KOPT-K1 (cell line): Measurements from ENCODE around the gene TSHZ3.

ENCODE experiments used
- H3K27ac ChIP-seq: fragments of 200-600 bp; sonication (generic); 2 replicates; pipeline ENCODE4 v1.5.1; 2016; ENCODE audit warnings: antibody characterized with exemption, mild to moderate bottlenecking, low read depth, low read length; ENCODE audit not compliant: poor library complexity, severe bottlenecking
- H3K36me3 ChIP-seq: fragments of 200-600 bp; sonication (generic); 2 replicates; pipeline ENCODE4 v1.5.1; 2017; ENCODE audit warnings: antibody characterized with exemption, mild to moderate bottlenecking, low read length, moderate library complexity; ENCODE audit not compliant: insufficient read depth
- H3K9me3 ChIP-seq: fragments of 200-600 bp; sonication (generic); 2 replicates; pipeline ENCODE4 v1.5.1; 2017; ENCODE audit warnings: antibody characterized with exemption, low read length, mild to moderate bottlenecking; ENCODE audit not compliant: insufficient read depth, poor library complexity, severe bottlenecking

TSHZ3 gene

GRCh38 chr19:31280287-31281006, 68.8 kb downstream of the TSHZ3 start:
- Histone ChIP-seq H3K9me3 (no peaks in the 10 kb centered on the region), H3K36me3 (no peaks in the 10 kb centered on the region), H3K27ac (no peak overlapping the region)

DNA sequence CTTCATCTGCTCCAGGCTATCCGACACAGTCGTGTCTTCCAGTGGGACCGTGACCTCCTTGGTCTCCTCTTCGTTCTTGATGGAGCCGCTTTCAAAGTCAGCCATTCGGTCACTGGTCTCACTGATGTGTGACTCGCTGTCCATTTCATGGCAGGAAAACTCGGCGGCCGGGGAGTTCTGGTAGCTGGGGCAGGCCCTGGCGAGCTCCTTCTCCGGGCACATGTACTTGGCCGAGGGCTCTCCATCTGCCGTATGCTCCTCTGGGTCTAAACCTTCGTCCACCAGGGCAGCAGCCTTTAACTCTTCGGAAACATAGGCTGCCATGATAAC, 69.8 kb downstream of the TSHZ3 start:
- no peaks in the 10 kb centered on the region for H3K9me3 ChIP-seq
- no peaks in the 10 kb centered on the region for H3K36me3 ChIP-seq
- H3K27ac ChIP-seq: no peak overlapping the region

- no peaks in the 10 kb centered on the region for H3K9me3 ChIP-seq
- no peaks in the 10 kb centered on the region for H3K36me3 ChIP-seq
- no peak overlapping the region for H3K27ac ChIP-seq
These were observed 70.4 kb downstream of the TSHZ3 start for GRCh38 chr19:31278555-31279435.

DNA sequence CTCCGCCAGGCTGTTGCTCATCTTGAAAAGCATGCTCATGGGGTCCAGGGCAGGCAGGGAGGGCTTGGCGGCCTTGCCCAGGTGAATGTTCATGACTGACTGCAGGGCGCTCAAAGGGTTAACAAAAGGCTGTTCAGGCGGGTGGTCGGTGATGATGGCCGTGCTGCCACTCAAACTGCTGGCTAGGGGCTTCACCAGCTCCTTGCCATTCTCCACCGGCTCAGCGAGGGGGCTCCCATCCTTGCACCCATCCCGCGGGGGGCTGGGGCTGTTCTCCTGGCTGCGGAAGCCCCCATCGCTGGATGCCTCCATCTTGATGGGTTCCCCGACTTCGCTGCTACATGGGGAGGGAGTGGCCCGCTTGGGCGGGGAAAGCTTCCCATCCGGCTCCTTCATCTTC, 71.7 kb downstream of the TSHZ3 start:
- no peaks in the 10 kb centered on the region for H3K9me3 ChIP-seq
- no peaks in the 10 kb centered on the region for H3K36me3 ChIP-seq
- no peak overlapping the region for H3K27ac ChIP-seq

DNA sequence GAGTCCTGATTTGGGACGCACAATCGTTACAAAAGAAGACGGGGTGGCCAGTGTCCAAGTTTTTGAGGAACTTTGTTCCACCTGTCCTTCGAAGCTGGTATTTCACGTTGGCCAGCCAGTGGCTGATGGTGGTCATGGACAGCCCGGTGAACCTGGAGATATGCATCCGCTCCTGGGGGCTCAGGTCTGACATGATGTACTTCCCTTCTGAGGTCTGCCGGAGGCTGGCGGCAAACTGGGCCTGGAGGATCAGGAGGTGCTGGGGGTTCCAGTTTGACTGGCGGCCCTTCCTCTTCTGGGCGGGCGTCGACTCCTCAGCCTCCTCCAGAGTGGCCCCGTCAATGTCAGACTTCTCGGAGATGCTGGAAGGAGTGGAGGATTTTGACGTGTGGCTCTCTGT, 72.4 kb downstream of the TSHZ3 start:
- H3K9me3 ChIP-seq: no peaks in the 10 kb centered on the region
- no peaks in the 10 kb centered on the region for H3K36me3 ChIP-seq
- no peak overlapping the region for H3K27ac ChIP-seq

GRCh38 chr19:31275068-31275334, 74.2 kb downstream of the TSHZ3 start:
- Histone ChIP-seq H3K9me3 (no peaks in the 10 kb centered on the region), H3K27ac (no peak overlapping the region), H3K36me3 (no peaks in the 10 kb centered on the region)

GRCh38 chr19:31274251-31275067, 74.8 kb downstream of the TSHZ3 start:
- H3K27ac ChIP-seq: no peak overlapping the region
- no peaks in the 10 kb centered on the region for H3K36me3 ChIP-seq
- H3K9me3 ChIP-seq: no peaks in the 10 kb centered on the region

- H3K9me3 ChIP-seq: no peaks in the 10 kb centered on the region
- no peaks in the 10 kb centered on the region for H3K36me3 ChIP-seq
- H3K27ac ChIP-seq: no peak overlapping the region
These were observed 76.6 kb downstream of the TSHZ3 start for GRCh38 chr19:31272583-31273106.

DNA sequence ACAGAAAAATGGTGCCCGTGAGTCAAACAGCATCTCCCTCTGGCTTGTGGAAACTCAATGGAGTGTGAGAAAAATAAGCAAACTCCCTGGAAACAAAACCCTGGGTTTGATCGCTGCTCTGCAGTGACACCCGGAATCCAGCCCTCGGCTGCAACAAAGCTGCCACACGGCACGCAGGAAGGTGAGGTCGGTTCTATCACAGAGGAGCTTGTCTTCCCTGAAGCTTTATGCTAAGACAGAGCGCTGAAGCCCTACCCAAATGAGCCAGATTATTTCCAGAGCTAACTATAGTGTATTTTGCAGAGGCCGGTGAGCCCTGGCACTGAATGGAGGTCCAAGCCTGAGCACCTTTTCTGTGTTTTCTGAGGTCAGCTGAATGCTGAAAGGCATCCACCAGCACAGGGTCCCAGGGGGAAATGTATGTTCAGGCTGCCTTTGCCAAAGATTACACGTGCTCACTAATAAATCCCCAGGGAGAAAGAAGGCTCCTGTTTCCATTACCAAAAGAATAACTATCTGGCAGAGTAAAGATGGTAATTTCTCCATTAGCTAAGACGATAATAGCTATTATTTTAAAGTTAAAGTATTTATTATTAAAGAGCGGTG, 77.8 kb downstream of the TSHZ3 start:
- Histone ChIP-seq H3K9me3 (no peaks in the 10 kb centered on the region), H3K36me3 (no peaks in the 10 kb centered on the region), H3K27ac (no peak overlapping the region)

- no peaks in the 10 kb centered on the region for H3K9me3 ChIP-seq
- H3K27ac ChIP-seq: no peak overlapping the region
- no peaks in the 10 kb centered on the region for H3K36me3 ChIP-seq
These were observed 78.3 kb downstream of the TSHZ3 start for GRCh38 chr19:31270897-31271296.

DNA sequence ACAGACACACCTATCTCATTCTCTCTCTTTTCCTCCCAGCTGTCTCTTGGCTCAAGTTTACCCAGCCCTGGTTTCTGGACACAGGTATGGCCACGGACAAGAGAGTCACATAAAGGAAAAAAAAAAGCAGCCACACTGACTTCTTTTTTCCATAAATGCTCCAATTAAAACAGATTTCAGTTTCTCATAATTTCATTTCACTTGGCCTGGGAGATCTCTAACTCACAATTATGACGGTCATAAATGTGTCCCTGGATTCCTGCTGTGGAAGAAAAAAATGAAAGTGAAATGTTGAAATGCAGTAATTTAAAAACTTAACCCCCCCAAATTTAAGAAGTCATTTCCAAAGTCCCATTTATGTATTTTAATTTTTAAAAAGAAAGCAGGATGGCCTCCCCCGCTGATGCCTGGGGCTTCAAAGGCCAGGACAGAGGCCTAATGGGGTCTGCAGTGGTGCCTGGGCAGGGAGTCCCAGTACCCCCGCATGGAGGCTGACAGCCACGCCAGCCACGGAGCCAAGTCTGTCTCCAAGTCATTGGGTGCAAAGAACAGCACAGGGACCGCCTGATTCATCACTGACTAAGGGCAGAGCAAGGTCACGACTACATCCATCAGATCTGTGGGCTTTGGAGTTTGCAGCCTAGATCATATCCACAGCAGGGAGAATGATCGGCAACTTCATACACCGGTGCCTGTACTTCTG, 79.7 kb downstream of the TSHZ3 start:
- H3K9me3 ChIP-seq: no peaks in the 10 kb centered on the region

GRCh38 chr19:31268751-31269383, 80.4 kb downstream of the TSHZ3 start:
- Histone ChIP-seq H3K36me3 (no peaks in the 10 kb centered on the region), H3K9me3 (no peaks in the 10 kb centered on the region), H3K27ac (no peak overlapping the region)

More for the DNA sequence above, 79.7 kb downstream of the TSHZ3 start:
- H3K36me3 ChIP-seq: no peaks in the 10 kb centered on the region
- no peak overlapping the region for H3K27ac ChIP-seq

DNA sequence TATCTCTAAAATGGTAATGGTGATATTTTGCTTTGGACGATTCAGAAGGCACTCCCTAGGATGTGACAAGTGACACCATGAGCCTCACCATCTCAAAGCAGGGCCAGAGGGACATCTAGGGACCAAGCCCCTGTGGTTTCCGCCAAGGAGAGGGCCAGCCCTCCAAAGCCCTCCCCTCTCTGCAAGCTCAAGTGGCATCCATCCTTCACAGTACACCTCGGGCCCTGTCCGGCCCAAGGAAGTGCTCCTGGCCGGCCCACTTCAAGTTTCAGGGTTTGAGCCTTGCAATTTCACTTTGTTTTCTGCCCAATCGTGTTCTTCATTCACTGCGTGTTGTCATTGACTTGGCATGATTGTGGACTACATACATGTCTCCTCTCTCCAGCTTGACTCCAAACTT, 82.5 kb downstream of the TSHZ3 start:
- Histone ChIP-seq H3K9me3 (no peaks in the 10 kb centered on the region), H3K36me3 (no peaks in the 10 kb centered on the region), H3K27ac (no peak overlapping the region)

GRCh38 chr19:31266196-31266595, 83.0 kb downstream of the TSHZ3 start:
- Histone ChIP-seq H3K9me3 (no peaks in the 10 kb centered on the region), H3K36me3 (no peaks in the 10 kb centered on the region), H3K27ac (no peak overlapping the region)
